Measurements from ENCODE around the gene UBE2Q1.

Gene UBE2Q1

GRCh38 chr1:154550657-154551056 lies 7.8 kb downstream of the UBE2Q1 start:
- no peak for TF ChIP-seq CTCF (conservative IDR thresholded peaks at IDR 0.05)
- H3K27ac ChIP-seq, result no peak overlapping the region

- no peak for TF ChIP-seq CTCF (conservative IDR thresholded peaks at IDR 0.05)
- H3K27ac ChIP-seq, result no peak overlapping the region
These were observed 8.4 kb downstream of the UBE2Q1 start for GRCh38 chr1:154550070-154550469.

GRCh38 chr1:154549202-154549770 lies 9.2 kb downstream of the UBE2Q1 start:
- no peak for TF ChIP-seq CTCF (conservative IDR thresholded peaks at IDR 0.05)
- peak overlapping the region; percentile 32 for H3K27ac ChIP-seq

GRCh38 chr1:154548028-154548427 lies 10.4 kb downstream of the UBE2Q1 start:
- peak overlapping the region; percentile 32 for H3K27ac ChIP-seq
- TF ChIP-seq CTCF (conservative IDR thresholded peaks at IDR 0.05), result no peak

- peak overlapping the region; percentile 32 for H3K27ac ChIP-seq
- no peak for TF ChIP-seq CTCF (conservative IDR thresholded peaks at IDR 0.05)
These were observed 11.2 kb downstream of the UBE2Q1 start for GRCh38 chr1:154547105-154547732.

- TF ChIP-seq CTCF (conservative IDR thresholded peaks at IDR 0.05), result peak; percentile 98
- peak overlapping the region; percentile 32 for H3K27ac ChIP-seq
These were observed 12.0 kb downstream of the UBE2Q1 start for GRCh38 chr1:154546264-154547063.

- no peak for TF ChIP-seq CTCF (conservative IDR thresholded peaks at IDR 0.05)
- H3K27ac ChIP-seq, result no peak overlapping the region
These were observed 17.2 kb downstream of the UBE2Q1 start for GRCh38 chr1:154541231-154541630.

Data from VCaP (cell line).